ENCODE measurements around the gene ZNF638.

- TF ChIP-seq CTCF (IDR thresholded peaks at IDR 0.05) (no peak), POLR2A (IDR thresholded peaks at IDR 0.05) (no peak)
Observed at GRCh38 chr2:71361631-71362030, 30.0 kb downstream of the ZNF638 start.
